GM21619 (cell line): ENCODE data around the gene CX3CR1.
"Not testable (repeated sequence)": the region's sequence is repeated elsewhere in the genome, so short reads cannot be mapped to it uniquely, and the experiment has no call there.

Source experiments
- ATAC-seq: cut with Tn5 transposase; IDR thresholded peaks from one replicate; pipeline ENCODE4 v1.9.1; 2021; ENCODE audit not compliant: unreplicated experiment

CX3CR1 gene, protein sequence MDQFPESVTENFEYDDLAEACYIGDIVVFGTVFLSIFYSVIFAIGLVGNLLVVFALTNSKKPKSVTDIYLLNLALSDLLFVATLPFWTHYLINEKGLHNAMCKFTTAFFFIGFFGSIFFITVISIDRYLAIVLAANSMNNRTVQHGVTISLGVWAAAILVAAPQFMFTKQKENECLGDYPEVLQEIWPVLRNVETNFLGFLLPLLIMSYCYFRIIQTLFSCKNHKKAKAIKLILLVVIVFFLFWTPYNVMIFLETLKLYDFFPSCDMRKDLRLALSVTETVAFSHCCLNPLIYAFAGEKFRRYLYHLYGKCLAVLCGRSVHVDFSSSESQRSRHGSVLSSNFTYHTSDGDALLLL

DNA sequence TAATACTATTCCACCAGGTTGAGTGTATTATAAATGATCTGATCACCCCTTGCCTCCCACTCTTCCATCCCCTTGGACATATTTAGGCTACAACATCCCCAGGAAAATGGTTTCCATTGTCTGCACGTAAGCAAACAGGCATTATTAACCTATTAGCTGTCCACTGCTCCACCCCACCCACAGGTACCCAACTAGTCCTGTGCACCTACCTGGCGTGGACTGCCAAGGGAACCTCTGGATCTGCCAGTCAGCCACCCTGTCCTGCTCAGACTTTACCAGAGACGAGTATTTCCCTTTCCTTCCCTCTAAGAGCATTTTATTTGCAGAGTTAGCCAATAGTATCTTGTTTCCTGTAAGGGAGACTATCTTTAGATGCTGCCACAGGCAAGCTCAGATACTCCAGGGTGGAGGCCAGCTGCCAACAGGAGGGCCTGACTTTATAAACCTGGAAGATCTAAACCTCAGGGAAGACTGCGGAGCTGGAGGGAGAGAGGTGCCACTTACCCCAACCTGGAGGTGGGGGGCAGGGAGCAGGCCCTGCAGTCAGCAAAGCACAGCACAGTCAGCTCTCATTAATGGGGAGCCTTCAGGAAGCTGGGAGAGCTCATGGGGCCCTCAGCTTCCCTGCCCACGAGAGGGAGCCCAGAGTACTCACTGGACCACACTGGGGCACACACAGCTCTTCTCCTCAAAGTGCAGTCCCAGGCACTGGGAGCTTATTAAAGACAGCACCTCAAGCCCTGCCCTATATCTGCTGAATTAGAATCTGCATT is at the start of gene CX3CR1:
CX3CR1 (minus strand) TSS at position 292 of the 773 bp plus-strand sequence. CDS start 13,527 bp downstream, outside the sequence.
- no peak for ATAC-seq

DNA sequence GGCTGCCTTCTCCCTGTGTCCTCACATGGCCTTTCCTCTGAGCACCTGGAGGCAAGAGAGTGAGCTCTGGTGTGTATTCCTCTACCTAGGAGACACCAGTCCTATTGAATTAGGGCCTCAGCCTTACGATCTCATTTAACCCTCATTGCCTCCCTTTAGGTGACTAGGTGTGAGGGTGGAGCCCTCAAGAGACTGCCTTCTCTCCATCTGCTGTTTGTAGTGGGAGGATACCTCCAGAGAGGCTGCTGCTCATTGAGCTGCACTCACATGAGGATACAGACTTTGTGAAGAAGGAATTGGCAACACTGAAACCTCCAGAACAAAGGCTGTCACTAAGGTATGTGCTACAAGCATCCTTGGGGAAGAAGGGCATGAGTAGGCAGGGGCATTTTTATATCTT is 49.7 kb upstream of the CX3CR1 start, which contains the start of gene CCR8:
CCR8 (plus strand) TSS at position 217 of the 400 bp plus-strand sequence. CDS start 2,623 bp downstream, outside the sequence.
- no peak for ATAC-seq

DNA sequence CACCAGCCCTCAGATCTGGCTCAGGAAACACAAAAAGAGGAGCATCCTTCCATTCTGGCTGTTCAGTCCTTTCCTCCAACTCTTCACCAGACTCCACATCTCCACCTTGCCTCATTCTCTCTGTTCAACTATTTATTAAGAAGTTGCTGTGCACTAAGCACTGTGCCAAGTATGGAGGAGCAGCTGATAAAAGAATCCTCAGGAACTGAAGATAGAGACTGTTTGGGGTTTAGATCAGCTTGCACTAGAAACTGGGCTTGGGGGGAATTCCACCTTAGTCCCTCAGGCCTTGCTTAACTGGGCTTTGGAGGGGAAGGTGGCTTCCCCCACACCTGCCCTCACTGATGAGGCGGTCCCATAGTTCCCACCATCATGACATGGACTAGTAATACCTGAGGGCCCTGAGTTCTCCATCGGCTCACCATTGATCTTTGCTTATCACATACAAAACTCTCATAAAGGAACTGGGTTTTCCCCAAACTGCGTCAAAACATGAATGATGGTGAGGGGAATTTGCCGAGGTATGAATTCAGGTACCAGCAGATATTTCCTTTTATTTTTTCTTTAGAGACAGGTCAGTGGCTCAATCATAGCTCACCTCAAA is 48.0 kb upstream of the CX3CR1 start:
- peak; percentile 68 for ATAC-seq

DNA sequence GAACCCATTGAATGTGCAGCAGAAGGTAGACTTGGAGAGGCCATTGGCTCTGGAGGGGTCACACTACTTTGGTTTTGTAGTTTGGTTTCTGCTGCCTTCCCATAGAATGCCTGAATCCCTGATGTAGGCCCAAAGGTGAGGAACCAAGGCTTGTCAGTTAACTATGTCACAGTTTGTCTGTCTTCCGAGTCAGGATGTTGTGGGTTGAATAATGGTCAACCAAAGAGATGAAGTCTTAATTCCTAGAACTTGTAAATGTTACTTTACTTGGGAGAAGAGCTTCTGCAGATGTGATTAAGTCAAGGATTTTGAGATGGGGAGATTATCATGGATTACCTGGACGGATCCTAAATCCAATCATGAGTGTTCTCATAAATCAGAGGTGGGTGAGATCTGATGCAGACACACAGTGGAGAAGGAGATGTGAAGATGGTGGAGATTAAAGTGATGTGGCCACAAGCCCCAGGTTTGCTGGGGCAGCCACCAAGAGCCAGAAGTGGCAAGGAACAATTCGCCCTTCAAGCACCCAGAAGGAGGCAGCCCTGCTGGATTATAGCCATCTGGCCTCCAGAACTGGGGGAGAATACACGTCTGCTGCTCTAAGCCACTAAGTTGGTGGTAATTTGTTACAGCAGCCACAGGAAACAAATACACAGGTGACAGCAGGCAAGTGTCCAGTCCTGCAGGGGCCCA is 47.4 kb upstream of the CX3CR1 start:
- peak; percentile 17 for ATAC-seq

DNA sequence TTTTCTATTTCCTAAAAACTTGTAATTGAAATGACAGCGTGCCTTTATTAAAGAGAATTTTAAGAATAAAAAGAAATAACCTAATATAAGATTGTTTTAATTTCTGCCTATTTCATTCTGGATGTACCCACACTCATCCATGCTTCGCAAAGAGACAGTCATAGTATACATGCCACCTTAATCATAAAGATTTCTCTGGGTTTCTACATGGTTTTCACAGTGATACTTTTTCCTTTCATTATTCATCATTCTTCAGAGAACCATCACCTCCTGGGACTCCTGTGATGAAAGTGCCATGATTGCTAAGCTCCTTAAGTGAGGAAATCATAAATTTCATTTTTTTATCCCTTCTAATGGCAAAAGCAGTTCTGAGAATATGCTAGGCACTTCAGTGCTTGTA is 45.4 kb upstream of the CX3CR1 start:
- no peak for ATAC-seq

DNA sequence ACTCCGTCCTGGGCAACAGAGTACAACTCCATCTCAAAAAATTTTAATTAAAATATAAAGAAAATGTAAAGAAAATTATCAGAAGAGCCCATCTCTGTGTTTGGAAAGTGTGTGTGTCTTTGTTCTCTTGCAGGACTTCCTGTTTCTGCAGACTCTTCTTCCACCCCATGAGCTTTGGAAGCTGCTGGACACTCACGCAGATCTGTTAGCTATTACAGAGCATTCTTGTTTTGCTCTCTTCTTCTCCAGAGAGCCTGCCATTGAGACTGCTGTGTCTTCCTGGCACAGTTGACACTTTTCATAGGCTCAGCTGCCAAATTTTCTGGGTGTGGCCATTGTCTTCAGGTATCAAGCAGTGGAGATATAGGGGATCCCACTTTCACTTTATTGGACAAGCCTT is 43.7 kb upstream of the CX3CR1 start:
- ATAC-seq, result no peak

DNA sequence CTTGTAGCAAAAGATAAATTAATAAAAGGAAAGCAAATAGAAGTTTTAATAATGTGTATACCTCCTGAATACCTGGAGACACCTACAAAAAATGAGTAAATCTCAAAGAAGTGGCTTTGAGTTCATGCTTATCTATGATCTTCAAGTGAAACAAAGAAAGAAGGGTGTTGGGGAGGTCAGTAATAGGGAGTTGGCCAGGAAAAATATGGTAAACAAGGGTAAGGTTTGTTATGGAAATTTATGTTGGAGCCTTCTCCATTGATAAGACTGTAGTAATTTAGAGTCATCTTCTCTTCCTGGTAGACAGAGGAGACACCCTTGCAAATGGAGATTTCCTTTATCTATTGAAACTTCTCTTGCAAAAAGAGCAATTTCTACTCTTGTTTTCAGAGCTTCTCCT is 43.1 kb upstream of the CX3CR1 start:
- ATAC-seq, result no peak

DNA sequence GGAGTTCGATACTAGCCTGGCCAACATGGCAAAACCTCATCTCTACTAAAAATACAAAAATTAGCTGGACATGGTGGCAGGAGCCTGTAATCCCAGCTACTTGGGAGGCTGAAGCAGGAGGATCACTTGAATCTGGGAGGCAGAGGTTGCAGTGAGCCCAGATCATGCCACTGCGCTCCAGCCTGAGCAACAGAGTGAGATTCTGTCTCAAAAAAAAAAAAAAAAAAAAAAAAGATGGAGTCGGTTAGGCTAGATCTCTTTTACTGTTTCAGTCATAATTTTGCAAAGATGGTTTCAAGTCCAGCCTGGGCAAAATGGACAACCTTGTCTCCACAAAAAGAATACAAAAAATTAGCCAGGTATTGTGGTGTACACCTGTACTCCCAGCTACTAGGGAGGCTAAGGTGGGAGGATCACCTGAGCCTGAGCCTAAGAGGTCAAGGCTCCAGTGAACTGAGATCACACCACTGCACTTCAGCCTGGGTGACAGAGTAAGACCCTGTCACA is 42.4 kb upstream of the CX3CR1 start:
- not testable (repeated sequence) for ATAC-seq

DNA sequence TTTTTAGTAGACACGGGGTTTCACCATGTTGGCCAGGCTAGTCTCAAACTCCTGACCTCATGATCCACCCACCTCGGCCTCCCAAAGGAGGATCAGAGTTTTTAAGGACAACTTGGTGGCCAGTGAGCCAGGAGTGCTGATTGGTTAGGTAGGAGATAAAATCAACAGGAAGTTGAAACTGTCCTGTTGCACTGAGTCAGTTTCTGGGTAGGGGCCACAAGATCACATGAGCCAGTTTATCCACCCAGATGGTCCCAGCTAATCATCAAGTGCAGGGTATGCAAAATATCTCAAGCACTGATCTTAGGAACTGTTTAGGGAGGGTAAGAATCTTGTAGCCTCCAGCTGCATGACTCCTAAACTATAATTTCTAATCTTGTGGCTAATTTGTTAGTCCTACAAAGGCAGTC is 41.7 kb upstream of the CX3CR1 start:
- not testable (repeated sequence) for ATAC-seq

DNA sequence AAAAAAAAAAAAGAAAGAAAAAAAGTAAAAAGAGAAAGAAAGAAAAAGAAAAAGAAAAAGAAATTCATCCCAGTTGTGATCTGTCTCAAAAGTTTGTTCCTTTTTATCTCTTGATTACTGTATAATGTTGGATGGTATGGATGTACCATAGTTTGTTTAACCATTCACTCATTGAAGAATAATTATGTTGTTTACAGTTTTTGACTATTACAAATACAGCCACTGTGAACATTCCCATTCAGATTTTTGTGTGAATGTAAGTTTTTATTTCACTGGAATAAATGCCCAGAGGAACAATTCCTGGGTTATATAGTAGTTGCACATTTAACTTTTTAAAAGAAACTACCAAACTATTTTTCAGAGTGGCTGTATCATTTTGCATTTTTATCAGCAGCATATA is 39.4 kb upstream of the CX3CR1 start:
- no peak for ATAC-seq

DNA sequence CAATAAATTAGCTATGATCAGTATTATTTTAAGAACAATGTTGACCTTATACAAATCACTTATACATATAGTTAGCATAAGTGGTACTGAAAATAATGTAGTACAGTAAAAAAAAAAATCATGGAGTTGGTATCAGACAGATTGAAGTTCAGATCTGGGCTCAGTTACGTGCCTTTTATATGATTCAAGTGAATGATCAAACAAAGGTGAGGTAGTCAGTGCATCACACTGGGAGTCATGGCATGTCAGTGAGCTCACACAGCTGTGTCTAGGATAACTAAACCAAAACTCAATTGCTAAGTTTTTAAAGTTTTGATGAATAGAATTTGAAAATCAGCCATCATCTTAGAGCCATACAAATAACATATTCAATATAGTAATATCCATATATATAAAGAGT is 38.5 kb upstream of the CX3CR1 start:
- ATAC-seq, result no peak

DNA sequence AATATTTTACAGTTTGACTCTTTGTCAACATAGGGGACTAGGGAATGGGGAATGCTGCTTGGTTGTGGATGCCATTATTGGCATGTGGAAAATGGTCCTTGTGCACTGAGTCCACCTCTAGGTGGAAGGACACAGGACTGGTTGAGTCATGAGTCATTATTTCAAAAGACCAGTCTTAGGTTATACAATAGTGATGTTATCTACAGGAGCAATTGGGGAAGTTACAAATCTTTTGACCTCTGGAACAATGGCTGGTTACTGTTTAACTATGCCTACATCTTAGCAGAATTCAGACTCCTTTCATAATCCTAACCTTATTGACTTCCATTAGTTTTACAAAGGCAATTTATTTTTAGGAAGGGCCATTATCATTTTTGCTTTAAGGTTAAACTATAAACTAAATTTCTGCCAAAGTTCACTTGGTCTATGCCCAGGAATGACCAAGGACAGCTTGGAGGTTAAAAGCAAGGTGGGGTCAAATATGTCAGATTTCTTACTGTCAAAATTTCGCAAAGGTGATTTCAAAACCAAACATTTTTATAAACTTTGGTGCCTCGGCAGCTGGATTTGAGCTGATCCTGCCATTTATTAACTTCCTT is 37.8 kb upstream of the CX3CR1 start:
- no peak for ATAC-seq

DNA sequence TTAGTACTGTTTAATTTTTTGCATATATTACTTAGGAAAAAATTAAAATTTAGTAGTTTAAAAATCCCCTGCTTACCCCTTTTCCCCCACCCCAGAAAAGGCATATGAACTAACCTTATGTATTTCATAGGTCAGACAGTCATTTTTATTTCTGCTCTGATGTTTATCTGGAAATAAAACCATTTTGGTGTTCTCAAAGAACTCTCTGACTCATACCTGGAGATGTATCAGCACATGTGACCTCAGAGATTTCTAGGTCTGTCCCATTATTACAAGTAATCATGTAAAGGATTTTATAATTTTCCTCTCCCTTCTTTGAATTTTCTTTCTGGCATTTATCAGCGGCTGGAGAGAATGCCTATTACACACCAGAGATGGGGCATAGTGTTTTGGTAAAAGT is 35.6 kb upstream of the CX3CR1 start:
- no peak for ATAC-seq

DNA sequence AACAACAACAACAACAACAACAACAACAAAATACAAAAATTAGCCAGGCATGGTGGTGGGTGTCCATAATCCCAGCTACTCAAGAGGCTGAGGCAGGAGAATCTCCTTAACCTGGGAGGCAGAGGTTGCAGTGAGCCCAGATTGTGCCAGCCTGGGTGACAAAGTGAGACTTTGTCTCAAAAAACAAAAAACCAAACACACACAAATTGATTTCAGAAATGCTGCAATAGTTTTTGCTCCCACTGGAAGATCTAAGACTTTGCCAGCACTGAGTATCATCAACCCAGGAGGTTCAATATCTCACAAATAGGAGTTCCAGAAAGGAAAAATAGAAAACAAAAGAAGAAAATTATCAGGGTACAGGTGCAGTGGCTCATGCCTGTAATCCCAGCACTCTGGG is 33.5 kb upstream of the CX3CR1 start:
- no peak for ATAC-seq

DNA sequence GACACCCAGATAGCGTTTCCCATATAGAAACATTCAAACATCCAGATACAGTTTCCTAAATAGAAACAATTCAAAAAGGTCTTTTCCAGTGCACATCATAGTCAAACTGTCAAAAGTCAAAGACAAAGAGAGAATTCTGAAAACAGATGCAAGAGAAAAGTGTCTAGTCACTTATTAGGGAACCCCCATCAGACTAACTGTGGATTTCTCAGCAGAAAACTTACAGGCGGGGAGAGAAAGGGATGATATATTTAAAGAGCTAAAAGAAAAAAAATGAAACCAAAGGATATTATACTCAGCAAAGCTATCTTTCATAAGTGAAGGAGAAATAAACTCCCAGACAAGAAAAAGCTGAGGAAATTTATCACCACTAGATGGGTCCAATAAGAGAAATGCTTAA is 22.3 kb upstream of the CX3CR1 start:
- no peak for ATAC-seq

DNA sequence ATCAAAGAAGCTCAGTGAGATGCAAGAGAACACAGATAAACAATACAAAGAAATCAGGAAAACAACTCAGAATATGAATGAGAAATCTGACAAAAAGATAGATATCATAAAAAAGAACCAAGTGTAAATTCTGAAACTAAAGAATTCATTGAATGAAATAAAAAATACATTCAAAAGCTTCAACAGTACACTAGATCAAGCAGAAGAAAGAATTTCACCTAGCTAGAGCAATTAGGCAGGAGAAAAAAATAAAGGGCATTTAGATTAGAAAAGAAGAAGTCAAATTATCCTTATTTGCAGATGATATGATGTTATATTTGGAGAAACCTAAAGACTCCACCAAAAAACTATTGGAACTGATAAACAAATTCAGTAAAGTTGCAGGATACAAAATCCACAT is 19.4 kb upstream of the CX3CR1 start:
- no peak for ATAC-seq

DNA sequence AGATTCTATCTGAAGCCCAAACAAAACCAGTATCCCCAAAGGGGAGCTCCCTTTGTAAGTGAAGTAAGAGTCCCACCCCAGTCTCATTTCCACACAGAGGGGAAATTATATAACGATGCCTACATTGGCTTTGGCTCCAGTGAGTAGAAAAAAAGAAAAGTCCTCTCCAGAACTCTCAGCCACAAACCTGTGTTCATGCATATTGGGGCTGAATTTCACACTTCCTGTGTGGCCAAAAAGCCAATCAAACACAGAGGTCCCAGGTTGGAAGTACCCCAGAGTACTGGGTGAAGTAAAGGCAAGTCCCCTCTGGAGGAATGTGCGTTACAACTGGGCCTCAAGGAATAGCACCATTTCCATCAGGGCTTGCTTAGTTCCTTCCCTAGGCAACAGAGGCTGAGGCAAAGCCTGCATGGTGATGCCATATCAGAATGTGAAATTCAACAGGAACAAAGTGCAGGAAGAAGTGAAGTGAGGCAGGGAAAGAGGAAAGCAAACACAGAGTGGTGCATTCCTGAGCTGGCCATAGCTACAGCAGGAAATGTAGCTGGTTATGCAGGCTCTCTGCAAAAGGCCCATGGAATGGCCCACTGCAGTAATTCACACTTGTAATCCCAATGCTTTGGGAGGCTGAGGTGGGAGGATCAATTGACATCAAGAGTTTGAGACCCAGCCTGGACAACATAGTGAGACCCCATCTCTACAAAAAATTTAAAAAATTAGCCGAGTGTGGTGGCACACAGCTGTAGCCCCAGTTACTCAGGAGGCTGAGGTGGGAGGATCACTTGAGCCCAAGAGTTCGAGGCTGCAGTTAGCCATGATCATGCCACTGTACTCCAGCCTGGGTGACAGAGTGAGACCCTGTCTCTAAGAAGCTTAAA is 16.6 kb upstream of the CX3CR1 start:
- ATAC-seq, result no peak

DNA sequence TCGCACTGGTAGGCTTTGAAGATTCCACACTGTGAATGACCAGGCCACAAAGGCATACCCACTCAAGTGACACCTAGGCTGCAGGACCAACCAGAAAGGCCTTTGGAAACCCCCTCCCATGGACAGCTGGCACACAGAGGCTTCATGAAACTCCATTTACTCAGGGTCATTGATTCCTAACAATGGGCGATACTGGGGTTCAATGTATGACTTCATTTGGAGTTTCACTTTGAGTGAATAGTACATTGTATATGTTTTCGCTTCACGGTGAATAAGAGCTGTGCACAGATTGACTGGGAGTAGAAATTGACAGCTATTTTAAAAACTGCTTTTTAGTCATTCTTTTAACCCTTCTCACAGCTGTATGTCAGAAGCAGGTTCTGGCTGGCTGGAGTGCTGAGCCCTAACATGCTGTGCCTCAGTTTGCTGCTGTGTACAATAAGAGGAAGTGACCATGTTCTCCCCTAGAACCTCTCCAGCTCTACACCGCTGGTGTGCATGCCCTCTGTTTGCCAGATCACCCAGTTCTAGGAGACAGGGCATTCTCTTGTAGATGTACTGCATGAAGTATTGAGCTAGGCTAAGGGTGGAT is 15.4 kb upstream of the CX3CR1 start:
- ATAC-seq, result peak; percentile 85

DNA sequence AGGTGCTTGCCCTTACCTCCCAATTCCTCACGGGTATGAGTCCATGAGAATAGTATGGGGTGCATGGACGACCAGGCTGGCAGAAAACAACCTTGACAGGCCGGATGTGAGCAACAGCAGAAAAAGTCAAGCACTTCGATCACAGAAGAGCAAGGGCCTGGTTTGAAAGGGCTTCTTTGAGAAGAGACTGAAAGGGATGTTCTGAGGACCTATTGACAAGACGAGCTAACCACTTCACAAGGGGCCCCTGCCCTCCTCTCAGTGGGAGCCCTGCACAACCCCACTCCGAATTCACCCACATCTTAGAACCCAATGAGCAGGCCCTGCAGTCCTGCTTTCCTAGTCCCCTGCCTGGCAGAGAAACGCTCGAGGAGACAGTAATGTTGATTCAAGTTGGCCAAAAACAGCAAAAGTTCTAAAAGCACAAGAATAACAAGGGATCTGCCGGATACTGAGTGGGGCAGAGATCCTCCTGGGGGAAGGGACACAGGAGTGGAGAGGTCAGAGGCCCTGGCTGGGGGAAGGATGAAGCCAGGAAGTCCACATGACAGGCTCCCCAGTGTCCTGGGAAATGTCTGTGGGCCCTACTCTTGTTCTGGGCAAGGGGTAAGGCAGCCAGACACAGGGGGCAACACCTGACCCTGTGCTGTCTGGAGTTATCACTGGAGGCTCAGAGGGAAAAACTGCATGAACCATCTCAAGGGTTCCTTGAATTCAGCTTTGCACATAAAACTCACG is 14.8 kb upstream of the CX3CR1 start:
- ATAC-seq, result no peak
